ENCODE data around the gene TCHP.
A peak's percentile ranks its signal among the peaks of the same experiment; 100 is the strongest.

TCHP gene

GRCh38 chr12:109923038-109923437, 23.0 kb downstream of the TCHP start:
- DNase-seq (ENCODE audit: low spot score): no peak
- no peak for TF ChIP-seq CTCF (IDR thresholded peaks at IDR 0.05; ENCODE audit: extremely low read depth, missing control alignments)

- TF ChIP-seq CTCF (IDR thresholded peaks at IDR 0.05; ENCODE audit: extremely low read depth, missing control alignments): no peak
- DNase-seq (ENCODE audit: low spot score): no peak
Measured at GRCh38 chr12:109923481-109924245, 23.6 kb downstream of the TCHP start.

GRCh38 chr12:109925185-109925840, 25.2 kb downstream of the TCHP start:
- TF ChIP-seq CTCF (IDR thresholded peaks at IDR 0.05; ENCODE audit: extremely low read depth, missing control alignments): no peak
- DNase-seq (ENCODE audit: low spot score): no peak

GRCh38 chr12:109926016-109926415, 25.9 kb downstream of the TCHP start:
- no peak for TF ChIP-seq CTCF (IDR thresholded peaks at IDR 0.05; ENCODE audit: extremely low read depth, missing control alignments)
- no peak for DNase-seq (ENCODE audit: low spot score)

GRCh38 chr12:109926488-109927210, 26.6 kb downstream of the TCHP start:
- DNase-seq (ENCODE audit: low spot score): no peak
- no peak for TF ChIP-seq CTCF (IDR thresholded peaks at IDR 0.05; ENCODE audit: extremely low read depth, missing control alignments)

- no peak for TF ChIP-seq CTCF (IDR thresholded peaks at IDR 0.05; ENCODE audit: extremely low read depth, missing control alignments)
- peak; percentile 54 for DNase-seq (ENCODE audit: low spot score)
Measured at GRCh38 chr12:109927622-109928021, 27.5 kb downstream of the TCHP start.

Measured in GM20000 (cell line).